Glomerular visceral epithelial cell (primary cell): ENCODE data around the gene SPIRE2.
"Not testable (repeated sequence)": the region's sequence is repeated elsewhere in the genome, so short reads cannot be mapped to it uniquely, and the experiment has no call there.

Experiments used
- DNase-seq: peaks from one replicate; pipeline ENCODE4 v3.0.0-alpha.2; 2016; ENCODE audit errors: extremely low spot score

The SPIRE2 gene

GRCh38 chr16:89913408-89914387 is 85.4 kb downstream of the SPIRE2 start:
- no peak for DNase-seq

DNA sequence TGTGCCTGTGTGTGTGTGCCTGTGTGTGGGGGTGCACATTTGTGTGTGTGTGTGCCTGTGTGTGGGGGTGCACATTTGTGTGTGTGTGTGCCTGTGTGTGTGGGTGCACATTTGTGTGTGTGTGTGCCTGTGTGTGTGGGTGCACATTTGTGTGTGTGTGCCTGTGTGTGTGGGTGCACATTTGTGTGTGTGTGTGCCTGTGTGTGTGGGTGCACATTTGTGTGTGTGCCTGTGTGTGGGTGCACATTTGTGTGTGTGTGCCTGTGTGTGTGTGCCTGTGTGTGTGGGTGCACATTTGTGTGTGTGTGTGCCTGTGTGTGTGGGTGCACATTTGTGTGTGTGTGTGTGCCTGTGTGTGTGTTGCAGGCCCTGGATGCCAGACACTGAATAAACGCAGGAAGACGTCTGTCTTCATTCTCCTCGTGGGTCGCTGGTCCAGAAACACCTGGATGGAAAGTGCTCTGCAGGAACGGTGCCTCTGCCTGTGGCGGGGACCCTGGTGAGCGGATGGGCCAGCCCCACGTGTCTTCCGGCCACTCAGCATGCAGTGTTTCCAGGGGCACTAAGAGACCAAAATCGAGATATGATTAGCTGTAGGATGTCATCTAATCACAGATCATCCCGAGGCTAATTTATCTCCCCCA is 86.5 kb downstream of the SPIRE2 start:
- DNase-seq = not testable (repeated sequence)

GRCh38 chr16:89915303-89916232 is 87.3 kb downstream of the SPIRE2 start:
- no peak for DNase-seq

GRCh38 chr16:89917773-89918452 is 89.6 kb downstream of the SPIRE2 start:
- DNase-seq = peak; percentile 87

GRCh38 chr16:89918453-89919347 is 90.4 kb downstream of the SPIRE2 start, which contains the start of gene MC1R:
Gene MC1R (plus strand): TSS chr16:89918862. CDS start chr16:89919259, 397 bp downstream.
- no peak for DNase-seq

DNA sequence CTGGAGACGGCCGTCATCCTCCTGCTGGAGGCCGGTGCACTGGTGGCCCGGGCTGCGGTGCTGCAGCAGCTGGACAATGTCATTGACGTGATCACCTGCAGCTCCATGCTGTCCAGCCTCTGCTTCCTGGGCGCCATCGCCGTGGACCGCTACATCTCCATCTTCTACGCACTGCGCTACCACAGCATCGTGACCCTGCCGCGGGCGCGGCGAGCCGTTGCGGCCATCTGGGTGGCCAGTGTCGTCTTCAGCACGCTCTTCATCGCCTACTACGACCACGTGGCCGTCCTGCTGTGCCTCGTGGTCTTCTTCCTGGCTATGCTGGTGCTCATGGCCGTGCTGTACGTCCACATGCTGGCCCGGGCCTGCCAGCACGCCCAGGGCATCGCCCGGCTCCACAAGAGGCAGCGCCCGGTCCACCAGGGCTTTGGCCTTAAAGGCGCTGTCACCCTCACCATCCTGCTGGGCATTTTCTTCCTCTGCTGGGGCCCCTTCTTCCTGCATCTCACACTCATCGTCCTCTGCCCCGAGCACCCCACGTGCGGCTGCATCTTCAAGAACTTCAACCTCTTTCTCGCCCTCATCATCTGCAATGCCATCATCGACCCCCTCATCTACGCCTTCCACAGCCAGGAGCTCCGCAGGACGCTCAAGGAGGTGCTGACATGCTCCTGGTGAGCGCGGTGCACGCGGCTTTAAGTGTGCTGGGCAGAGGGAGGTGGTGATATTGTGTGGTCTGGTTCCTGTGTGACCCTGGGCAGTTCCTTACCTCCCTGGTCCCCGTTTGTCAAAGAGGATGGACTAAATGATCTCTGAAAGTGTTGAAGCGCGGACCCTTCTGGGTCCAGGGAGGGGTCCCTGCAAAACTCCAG is 91.5 kb downstream of the SPIRE2 start:
- DNase-seq = no peak

DNA sequence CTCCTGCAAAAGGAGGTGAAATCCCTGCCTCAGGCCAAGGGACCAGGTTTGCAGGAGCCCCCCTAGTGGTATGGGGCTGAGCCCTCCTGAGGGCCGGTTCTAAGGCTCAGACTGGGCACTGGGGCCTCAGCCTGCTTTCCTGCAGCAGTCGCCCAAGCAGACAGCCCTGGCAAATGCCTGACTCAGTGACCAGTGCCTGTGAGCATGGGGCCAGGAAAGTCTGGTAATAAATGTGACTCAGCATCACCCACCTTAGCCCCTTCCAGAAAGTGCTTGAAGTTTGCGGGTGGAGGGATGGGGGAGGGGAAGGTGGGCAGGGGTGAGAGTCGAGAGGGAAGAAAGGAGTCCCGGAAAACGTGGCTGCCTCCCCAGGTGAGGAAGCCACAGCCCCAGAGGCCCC is 92.4 kb downstream of the SPIRE2 start:
- peak; percentile 37 for DNase-seq
